A549 treated with dexamethasone at 1 μM for 4 hours (cell line): ENCODE results near the gene HABP4. TPM values are rescaled to one million over a fixed set of nuclear protein-coding genes. Genes with fewer than 3 reads are reported as not detected.

Source experiments
- total RNA-seq: library from RNA; stranded (reverse); fragments of 200-300 nt; extraction: Qiagen RNA extraction; gene quantifications from 5 replicates; pipeline ENCODE4 v1.2.3, GENCODE V29; 2022

HABP4 gene, protein sequence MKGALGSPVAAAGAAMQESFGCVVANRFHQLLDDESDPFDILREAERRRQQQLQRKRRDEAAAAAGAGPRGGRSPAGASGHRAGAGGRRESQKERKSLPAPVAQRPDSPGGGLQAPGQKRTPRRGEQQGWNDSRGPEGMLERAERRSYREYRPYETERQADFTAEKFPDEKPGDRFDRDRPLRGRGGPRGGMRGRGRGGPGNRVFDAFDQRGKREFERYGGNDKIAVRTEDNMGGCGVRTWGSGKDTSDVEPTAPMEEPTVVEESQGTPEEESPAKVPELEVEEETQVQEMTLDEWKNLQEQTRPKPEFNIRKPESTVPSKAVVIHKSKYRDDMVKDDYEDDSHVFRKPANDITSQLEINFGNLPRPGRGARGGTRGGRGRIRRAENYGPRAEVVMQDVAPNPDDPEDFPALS
- 15.6 to 17.7 TPM (median 15.9 TPM) in 5 replicates for total RNA-seq

DNA sequence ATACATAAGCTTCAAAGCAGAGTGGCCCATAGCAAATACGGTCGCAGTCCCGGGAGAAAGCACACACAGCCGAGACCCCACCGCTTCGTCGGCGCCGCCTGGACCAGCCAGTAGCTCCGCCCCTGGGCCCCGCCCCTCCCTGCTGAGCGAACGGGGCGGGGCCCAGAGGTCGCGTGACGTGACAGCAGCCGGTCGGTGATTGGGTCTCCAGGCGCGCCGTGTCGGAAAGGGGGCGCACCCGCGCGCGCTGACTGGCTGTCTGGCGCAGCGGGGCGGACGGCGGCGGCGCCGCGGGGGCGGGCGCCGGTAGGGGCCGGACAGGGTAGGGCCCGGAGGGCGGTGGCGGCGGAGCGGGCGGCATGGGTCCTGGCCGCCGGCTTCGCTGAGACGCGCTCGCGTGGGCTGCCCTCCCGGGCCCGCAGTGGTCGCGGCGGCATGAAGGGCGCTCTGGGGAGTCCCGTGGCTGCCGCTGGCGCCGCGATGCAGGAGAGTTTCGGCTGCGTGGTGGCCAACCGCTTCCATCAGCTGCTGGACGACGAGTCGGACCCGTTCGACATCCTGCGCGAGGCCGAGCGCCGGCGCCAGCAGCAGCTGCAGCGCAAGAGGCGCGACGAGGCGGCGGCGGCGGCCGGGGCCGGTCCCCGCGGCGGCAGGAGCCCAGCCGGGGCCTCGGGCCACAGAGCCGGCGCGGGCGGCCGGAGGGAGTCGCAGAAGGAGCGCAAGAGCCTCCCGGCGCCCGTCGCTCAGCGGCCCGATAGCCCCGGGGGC, at the start of gene HABP4:
TSS of gene HABP4 (plus strand) at position 325 of the 768 bp plus-strand sequence. CDS start at position 436, 111 bp downstream.

DNA sequence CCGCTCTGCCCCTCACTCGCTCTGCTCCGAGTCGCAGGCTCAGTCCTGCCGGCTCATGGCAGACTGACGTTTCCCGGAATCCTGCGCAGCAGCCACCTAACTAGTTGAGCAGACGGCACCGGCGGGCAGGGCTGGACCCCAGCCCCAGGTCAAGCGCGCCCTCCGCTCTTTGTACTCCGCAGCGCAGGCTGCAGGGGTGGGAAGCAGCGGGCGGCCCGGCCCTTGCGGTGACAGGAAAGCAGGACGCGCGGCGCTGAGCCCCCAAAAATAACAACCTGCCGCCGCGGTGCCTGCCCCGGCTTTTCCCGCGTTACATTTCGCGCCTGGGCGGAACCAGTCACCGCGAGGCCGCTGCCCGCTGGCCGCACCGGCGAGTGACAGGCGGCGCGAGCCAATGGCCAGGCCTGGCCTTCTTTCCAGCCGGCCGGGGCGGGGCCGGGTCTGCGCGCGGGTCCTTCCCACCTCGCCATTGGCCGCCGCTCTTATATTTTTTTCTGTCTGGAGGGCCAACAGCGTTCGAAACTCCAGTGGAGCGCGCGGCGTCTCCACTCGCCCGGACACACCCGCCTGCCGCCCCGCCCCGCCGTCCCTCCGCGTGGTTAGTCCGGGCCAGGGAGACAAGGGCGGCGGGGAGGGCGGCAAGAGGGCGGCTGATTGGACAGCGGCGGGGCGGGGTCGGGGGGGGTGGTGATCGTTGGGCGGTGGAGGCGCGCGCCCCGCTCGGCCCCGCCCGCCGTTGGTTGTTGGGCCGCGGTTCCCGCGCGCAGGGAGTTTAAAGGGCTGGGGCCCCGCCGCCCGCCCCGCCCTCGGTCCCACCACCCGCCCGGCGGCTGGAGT, 31.7 kb upstream of the HABP4 start, which contains the start of gene ZNF367:
TSS of gene ZNF367 (minus strand) at position 288 of the 837 bp plus-strand sequence. CDS start 338 bp downstream, outside the sequence.

Other genes starting within 250 kb of the HABP4 start
- gene HSD17B3, start 148.0 kb upstream of the HABP4 start, total RNA-seq, result 0.09 TPM in 1 of 5 replicates, not detected in the others
- gene SLC35D2, start 66.5 kb upstream of the HABP4 start, total RNA-seq, result 16.5 to 23.0 TPM (median 22.0 TPM) in 5 replicates
- gene ZNF367, start 31.8 kb upstream of the HABP4 start, total RNA-seq, result 3.9 to 7.2 TPM (median 5.3 TPM) in 5 replicates
- 13.4 to 16.3 TPM (median 14.7 TPM) in 5 replicates for gene CDC14B, start 169.7 kb downstream of the HABP4 start, total RNA-seq
- 17.5 to 22.1 TPM (median 18.9 TPM) in 5 replicates for gene PRXL2C, start 205.1 kb downstream of the HABP4 start, total RNA-seq